ENCODE measurements around the gene CCT3.
"Not testable (repeated sequence)": the region's sequence is repeated elsewhere in the genome, so short reads cannot be mapped to it uniquely, and the experiment has no call there.

Gene CCT3

GRCh38 chr1:156368157-156368658 is 30.1 kb upstream of the CCT3 start:
- no peak for DNase-seq

DNA sequence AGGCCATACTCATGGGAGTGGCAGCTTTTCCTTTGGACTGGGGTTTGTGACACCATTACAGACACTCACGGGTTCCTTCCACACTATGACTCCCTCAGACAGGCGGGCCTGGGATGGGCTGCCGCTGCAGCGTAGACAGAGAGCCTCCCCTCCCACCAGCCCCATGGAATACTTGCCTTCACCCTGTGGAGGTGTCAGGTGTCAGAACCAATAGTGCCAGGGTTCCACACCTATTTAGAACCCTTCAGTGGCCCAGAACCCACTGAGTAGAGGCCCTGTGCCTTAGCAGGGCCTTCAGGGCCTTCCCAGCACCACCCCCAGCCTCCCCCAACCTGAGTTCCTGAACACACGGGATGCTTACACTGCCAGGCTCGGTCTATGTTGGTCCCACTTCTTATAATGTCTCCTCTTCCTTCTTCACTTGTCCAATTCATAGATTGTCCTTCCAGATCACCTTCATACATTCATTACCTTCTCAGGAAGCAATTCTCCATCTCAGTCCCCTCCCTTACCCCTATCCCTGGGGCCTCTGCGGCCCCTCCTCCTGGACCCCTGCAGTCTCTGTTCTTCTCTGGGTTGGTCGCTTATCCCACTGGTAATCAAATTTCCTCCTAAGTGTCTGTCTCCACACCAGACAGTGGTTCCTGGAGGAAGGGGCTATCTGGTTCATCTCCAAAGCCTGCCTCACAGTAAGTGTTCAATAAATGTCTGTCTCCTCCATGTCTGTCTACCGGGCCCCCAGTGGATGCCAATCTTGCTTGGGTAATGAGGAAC is 29.5 kb upstream of the CCT3 start:
- DNase-seq = no peak

DNA sequence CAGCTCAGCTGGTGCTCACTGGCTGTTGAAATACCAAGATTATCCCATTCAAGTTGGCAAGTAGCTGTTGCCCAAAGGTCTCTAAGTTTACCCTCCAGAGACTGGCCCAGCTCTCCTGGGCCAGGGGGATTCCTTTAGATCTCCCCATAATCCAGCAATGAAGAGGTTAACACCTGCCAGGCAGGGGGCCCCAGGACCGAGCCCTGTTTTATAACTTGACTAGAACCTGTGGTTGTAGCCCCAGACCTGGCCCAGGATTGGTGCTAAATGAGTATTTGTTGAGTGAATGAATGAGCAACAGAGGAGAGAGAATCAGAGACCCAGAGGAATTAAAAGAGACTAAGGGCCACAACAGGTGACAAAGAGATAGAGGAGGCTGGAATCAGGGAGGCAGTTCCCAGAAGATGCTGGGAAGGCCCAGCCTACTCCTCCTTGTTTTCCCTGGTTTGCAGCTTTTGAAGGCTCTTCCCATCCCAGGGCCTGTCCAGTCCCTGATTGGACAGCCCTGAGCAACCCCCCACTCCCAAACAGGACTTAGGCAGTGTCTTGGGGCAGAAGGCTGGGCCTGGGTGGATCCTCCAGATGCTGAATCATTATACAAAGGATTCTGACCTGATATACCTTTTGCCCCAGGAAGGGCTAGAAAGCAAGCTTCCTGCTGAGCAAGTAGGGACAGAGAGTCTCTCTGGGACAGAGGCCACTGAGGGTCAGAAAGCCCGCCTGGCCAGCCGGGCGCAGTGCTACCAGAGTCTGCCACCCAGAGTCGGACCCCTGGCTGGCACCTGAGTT is 28.5 kb upstream of the CCT3 start:
- no peak for DNase-seq

GRCh38 chr1:156365754-156366153 is 27.7 kb upstream of the CCT3 start:
- DNase-seq = no peak

DNA sequence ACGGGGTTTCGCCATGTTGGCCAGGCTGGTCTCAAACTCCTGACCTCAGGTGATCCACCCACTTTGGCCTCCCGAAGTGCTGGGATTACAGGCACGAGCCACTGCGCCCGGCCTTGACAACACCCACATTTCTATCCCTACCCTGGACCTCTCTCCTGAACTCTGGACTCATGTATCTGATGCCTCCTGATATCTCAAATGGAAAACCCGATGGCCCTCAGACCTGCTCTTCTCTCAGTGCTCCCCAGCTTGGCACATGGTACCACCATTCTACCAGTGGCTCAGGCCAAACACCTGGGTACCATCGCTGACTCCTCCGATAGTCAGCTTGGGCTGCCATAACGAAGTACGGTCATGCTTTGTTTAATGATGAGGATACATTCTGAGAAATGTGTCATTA is 22.4 kb upstream of the CCT3 start:
- no peak for DNase-seq

DNA sequence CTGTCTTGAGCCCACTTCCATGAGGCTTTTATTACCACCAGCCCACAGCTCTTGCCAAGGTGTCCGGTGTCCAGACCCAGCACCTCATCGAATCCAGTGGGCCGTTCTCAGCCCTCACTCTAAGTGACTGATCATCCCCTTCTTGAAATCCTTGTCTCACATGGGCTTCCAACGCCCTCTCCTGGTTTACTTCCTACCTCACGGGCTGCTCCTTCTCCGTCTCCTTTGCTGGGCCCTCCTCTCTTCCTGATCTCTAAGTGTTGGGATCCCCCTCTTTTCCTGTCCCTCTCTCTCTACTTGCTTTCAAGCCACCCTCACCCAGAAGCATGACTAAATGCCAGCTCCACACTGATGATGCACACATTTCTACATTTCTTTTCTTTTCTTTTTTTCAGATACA is 21.9 kb upstream of the CCT3 start:
- DNase-seq = no peak

- no peak for DNase-seq
These were observed 21.2 kb upstream of the CCT3 start for GRCh38 chr1:156359249-156359648.

GRCh38 chr1:156358641-156359040 is 20.5 kb upstream of the CCT3 start:
- DNase-seq = no peak

DNA sequence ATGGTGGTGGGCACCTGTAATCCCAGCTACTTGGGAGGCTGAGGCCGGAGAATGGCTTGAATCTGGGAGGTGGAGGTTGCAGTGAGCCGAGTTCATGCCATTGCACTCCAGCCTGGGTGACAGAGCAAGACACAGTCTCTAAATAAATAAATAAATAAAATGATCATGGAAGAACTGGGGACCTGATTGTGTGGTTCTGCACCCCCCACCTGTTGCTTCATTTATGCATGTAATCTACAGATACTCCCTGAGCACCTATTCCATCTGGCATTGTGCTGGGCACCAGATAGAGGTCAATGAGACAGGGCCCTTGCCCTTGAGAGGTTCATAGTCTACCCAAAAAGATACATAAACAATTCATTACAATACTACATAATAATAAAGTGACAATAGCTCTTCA is 19.9 kb upstream of the CCT3 start:
- DNase-seq = no peak

DNA sequence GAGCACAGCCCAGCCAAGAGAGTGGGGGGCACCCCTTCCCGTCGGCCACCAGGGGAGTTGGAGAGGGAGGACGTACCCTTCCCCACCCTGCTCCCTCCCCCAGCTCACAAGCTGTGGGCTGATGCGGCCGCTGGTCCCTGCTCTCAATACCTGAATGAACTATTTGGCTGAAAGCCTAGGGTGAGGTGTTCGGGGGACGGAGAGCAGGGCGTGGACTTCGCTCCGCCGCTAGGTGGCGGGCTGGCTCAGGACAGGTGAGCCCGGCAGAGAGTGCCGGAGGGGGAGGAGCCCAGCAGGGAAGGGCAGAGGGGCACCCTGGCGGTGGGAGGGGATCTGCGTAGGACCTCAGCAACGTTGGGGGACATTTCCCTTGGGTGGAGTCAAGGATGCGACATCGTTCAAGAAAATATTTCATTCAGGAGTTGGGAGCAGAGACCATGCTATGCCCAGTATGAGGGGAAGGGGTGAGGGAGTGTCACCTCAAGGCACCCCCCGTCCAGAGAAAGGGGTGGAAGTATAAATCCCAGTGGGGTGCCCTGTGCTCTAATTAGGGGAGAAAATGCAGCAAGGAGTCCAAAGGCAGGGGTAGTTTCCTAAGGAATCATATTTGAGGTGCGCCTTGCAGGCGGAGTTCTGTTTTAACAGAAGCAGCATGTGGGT is 18.9 kb upstream of the CCT3 start:
- DNase-seq = no peak

DNA sequence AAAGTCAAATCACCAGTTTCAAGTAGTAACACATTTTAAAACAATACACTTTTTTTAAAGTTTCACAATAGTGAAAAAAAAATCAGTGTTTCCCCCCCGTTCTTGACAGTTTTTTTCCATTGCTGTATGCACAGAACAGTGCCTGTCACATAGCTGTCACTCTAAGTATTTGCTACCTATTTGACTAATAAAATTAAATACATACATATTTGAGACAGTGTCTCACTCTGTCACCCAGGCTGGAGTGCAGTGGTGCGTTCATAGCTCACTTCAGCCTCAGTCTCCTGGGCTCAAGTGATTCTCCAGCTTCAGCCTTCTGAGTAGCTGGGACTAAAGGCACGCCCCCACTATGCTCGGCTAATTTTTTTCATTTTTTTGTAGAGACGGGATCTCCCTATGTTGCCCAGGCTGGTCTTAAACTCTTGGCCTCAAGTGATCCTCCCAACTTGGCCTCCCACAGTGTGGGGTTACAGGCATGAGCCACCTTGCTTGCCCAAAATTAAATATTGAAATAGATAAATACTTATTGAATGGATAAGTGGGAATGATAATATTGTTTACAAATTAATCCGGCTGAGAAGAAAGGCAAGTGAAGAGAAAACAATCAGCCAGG is 18.3 kb upstream of the CCT3 start:
- DNase-seq = no peak

GRCh38 chr1:156352481-156352880 is 14.4 kb upstream of the CCT3 start:
- not testable (repeated sequence) for DNase-seq

DNA sequence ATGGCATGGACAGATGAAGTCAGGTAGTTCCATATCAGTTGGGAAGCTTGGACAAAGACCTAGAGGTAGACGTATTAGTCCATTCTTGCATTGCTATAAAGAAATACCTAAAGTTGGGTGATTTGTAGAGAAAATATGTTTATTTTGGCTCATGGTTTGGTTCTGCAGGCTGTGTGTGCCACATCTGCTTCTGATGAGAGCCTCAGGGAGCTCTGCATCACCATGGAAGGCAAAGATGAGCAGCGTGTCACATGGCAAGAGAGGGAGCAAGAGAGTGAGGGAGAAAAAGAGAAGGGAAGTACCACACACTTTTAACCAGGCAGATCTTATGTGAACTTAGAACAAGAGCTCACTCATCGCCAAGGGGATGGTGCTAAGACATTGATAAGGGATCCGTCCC is 9.2 kb upstream of the CCT3 start:
- DNase-seq = no peak

DNA sequence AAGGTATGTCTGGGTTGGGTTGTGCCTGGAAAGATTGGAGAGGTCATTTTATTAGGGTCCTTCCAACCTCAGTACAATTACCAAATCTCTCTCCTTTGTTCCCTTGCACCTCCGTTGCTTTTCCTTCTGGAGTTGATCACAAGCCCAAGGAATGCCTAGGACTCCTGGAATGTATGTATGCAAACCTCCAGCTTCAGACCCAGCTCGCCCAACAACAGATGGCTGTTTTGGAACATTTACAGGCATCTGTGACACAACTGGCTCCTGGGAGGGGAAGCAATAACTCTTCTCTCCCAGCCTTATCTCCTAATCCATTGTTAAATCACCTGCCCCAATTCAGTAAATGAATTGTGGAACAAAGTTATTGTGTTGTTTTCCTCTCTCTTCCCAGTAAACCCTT is 8.5 kb upstream of the CCT3 start:
- no peak for DNase-seq

GRCh38 chr1:156346035-156346434 is 7.9 kb upstream of the CCT3 start:
- DNase-seq = not testable (repeated sequence)

DNA sequence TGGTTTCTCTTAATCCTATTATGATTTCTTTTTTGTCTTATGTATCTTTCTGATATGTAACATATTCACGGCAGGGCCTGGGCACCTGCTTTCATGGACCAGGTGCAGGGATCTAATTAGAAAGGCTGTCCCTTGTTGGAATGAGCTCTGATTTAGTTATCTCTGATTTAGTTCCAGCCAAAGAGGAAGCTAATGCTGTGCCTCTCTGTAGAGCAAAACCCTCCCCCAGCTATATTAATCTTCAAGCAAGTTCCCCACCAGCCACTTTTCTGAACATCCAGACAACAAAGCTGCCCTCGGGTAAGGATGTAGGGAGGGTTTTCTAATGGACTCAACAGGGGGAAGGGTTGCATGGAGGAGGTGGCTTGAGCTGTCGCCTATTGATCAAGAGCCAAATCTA is 6.3 kb upstream of the CCT3 start:
- DNase-seq = no peak

DNA sequence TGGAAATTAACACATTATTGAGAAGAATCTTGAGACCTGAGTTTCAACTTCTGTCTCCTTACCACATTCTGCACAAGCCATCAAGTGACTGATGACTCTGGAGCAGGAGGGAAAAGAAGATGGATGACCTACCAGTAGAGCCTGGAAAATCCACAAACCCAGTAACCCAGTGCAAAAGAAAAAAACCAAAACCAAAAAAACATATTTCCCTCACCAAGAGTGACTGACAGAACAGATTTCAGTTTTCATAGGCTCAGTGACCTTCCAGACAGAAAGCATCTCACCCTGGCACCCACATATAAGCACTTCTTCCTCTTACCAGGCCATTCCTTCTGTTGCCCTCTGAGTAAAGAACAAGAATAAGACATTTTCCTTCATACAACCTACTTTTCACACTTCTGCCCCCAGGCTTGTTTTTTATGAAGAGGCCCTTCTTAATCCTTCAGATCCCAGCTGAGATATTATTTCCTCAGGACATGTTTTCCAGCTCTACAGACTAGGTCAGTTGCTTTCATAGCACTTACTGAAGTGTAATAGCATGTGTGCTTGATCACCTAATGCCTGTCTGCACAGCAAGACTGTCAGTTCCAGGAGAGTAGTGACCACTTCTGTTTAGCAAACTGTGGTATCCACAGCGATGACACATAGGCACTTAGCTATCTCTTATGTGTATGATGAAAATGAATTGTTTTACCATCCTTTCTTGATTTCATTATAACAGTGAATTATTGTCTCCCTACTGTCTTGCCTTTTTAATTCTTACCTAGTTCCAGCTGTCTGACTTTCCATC is 4.3 kb upstream of the CCT3 start:
- no peak for DNase-seq

- no peak for DNase-seq
These were observed 258 bp downstream of the CCT3 start for GRCh38 chr1:156337888-156338179.

- DNase-seq = no peak
These were observed 822 bp downstream of the CCT3 start for GRCh38 chr1:156337052-156337887.

DNA sequence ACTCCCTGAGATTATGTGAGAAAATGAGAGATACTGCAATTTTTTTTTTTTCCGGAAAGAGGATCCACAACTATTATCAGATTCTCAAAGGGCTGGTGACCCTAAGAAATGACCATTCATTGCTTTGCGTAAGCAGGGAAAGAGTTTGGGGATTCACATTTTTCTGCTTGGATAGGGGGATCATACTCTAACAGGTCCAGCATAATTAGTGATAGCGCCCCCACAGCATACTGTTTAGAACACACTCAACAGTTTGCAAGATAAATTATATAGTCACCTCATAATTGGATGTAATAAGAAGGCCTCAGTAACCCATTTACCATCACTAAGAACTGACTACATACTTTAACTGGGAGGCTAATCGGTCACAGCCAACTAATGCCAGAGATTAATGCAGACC is 1.9 kb downstream of the CCT3 start:
- no peak for DNase-seq

DNA sequence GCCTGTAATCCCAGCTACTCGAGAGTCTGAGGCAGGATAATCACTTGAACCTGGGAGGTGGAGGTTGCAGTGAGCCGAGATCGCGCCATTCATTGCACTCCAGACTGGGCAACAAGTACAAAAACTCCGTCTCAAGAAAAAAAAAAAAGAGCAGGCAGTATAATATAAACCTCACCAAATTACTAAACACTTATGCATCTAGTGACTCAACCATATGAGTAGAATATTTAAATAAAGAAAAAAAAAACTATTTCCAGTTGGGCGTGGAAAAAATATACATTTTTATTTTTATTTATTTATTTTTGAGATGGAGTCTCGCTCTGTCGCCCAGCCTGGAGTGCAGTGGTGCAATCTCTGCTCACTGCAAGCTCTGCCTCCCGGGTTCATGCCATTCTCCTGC is 14.9 kb downstream of the CCT3 start:
- not testable (repeated sequence) for DNase-seq

DNA sequence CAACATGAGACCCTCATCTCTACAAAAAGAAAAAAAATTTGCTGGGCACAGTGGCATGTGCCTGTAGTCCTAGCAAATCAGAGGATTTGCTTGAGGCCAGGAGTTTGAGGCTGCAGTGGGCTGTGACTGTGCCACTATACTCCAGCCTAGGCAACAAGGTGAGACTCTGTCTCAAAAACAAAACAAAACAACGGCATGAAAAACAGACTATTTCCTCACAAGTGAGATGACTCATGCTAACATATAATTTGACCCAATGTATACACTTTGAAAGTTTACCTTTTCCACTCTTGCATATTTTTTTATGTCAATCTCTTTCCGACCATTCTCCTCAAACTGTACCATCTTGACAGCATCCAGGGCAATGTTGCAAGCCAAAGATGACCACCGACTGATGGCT is 17.5 kb downstream of the CCT3 start:
- DNase-seq = no peak
